ENCODE measurements around the gene RDH12. TPM values are rescaled to one million over a fixed set of nuclear protein-coding genes. Genes with fewer than 3 reads are reported as not detected.

Gene RDH12
- total and polyA plus RNA-seq, 9 of the 15 experiments (the other 6 are each of a cell fraction or from before 2014, with no cell fraction given), result 0.03 to 0.29 (median 0.07) TPM; not detected in 2

DNA sequence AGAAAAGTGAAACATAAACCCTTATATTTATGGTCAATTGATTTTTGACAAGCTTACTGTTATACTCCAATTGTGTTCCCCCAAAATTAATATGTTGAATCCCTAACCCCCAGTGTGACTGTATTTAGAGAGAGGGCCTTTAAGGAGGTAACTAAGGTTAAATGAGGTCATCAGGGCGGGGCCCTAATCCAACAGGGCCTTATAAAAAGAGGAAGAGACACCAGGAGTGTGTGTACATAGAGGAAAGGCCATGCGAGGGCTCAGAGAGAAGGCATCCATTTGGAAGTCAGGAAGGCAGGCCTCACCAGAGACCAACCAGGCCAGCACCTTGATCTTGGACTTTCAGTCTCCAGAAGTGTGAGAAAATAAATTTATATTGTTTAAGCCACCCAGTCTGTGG, 20.7 kb upstream of the RDH12 start (continued):
- TF ChIP-seq, protein P1, sequence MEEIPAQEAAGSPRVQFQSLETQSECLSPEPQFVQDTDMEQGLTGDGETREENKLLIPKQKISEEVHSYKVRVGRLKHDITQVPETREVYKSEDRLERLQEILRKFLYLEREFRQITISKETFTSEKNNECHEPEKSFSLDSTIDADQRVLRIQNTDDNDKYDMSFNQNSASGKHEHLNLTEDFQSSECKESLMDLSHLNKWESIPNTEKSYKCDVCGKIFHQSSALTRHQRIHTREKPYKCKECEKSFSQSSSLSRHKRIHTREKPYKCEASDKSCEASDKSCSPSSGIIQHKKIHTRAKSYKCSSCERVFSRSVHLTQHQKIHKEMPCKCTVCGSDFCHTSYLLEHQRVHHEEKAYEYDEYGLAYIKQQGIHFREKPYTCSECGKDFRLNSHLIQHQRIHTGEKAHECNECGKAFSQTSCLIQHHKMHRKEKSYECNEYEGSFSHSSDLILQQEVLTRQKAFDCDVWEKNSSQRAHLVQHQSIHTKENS (CRISPR knock-in tag; IDR thresholded peaks at IDR 0.05), result no peak
- TF ChIP-seq NFXL1 (CRISPR knock-in tag; IDR thresholded peaks at IDR 0.05), result no peak
- TF ChIP-seq HDAC2 (IDR thresholded peaks at IDR 0.05), result no peak
- no peak for TF ChIP-seq NFIC (IDR thresholded peaks at IDR 0.05)
- no peak for TF ChIP-seq ZNF184 (CRISPR knock-in tag; IDR thresholded peaks at IDR 0.05)
- no peak for TF ChIP-seq SAP30 (IDR thresholded peaks at IDR 0.05; ENCODE audit: borderline replicate concordance, insufficient read depth, low read depth, low read length, poor library complexity, severe bottlenecking)
- no peak for TF ChIP-seq PHTF2 (CRISPR knock-in tag; IDR thresholded peaks at IDR 0.05)
- TF ChIP-seq, protein P2, sequence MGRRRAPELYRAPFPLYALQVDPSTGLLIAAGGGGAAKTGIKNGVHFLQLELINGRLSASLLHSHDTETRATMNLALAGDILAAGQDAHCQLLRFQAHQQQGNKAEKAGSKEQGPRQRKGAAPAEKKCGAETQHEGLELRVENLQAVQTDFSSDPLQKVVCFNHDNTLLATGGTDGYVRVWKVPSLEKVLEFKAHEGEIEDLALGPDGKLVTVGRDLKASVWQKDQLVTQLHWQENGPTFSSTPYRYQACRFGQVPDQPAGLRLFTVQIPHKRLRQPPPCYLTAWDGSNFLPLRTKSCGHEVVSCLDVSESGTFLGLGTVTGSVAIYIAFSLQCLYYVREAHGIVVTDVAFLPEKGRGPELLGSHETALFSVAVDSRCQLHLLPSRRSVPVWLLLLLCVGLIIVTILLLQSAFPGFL (CRISPR knock-in tag; IDR thresholded peaks at IDR 0.05), result no peak
- TF ChIP-seq, protein P3, sequence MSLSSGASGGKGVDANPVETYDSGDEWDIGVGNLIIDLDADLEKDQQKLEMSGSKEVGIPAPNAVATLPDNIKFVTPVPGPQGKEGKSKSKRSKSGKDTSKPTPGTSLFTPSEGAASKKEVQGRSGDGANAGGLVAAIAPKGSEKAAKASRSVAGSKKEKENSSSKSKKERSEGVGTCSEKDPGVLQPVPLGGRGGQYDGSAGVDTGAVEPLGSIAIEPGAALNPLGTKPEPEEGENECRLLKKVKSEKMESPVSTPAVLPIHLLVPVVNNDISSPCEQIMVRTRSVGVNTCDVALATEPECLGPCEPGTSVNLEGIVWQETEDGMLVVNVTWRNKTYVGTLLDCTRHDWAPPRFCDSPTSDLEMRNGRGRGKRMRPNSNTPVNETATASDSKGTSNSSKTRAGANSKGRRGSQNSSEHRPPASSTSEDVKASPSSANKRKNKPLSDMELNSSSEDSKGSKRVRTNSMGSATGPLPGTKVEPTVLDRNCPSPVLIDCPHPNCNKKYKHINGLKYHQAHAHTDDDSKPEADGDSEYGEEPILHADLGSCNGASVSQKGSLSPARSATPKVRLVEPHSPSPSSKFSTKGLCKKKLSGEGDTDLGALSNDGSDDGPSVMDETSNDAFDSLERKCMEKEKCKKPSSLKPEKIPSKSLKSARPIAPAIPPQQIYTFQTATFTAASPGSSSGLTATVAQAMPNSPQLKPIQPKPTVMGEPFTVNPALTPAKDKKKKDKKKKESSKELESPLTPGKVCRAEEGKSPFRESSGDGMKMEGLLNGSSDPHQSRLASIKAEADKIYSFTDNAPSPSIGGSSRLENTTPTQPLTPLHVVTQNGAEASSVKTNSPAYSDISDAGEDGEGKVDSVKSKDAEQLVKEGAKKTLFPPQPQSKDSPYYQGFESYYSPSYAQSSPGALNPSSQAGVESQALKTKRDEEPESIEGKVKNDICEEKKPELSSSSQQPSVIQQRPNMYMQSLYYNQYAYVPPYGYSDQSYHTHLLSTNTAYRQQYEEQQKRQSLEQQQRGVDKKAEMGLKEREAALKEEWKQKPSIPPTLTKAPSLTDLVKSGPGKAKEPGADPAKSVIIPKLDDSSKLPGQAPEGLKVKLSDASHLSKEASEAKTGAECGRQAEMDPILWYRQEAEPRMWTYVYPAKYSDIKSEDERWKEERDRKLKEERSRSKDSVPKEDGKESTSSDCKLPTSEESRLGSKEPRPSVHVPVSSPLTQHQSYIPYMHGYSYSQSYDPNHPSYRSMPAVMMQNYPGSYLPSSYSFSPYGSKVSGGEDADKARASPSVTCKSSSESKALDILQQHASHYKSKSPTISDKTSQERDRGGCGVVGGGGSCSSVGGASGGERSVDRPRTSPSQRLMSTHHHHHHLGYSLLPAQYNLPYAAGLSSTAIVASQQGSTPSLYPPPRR (CRISPR knock-in tag; IDR thresholded peaks at IDR 0.05; ENCODE audit: borderline replicate concordance), result no peak
- TF ChIP-seq MCM2 (IDR thresholded peaks at IDR 0.05; ENCODE audit: low read depth), result no peak
- TF ChIP-seq, protein P4, sequence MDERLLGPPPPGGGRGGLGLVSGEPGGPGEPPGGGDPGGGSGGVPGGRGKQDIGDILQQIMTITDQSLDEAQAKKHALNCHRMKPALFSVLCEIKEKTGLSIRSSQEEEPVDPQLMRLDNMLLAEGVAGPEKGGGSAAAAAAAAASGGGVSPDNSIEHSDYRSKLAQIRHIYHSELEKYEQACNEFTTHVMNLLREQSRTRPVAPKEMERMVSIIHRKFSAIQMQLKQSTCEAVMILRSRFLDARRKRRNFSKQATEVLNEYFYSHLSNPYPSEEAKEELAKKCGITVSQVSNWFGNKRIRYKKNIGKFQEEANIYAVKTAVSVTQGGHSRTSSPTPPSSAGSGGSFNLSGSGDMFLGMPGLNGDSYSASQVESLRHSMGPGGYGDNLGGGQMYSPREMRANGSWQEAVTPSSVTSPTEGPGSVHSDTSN (CRISPR knock-in tag; IDR thresholded peaks at IDR 0.05; ENCODE audit: low read depth), result no peak
- TF ChIP-seq, protein P4 (tag; conservative IDR thresholded peaks at IDR 0.05; ENCODE audit: low read depth), result no peak
- no peak for TF ChIP-seq ZFP30 (CRISPR knock-in tag; IDR thresholded peaks at IDR 0.05; ENCODE audit: borderline replicate concordance)
- TF ChIP-seq, protein P5, sequence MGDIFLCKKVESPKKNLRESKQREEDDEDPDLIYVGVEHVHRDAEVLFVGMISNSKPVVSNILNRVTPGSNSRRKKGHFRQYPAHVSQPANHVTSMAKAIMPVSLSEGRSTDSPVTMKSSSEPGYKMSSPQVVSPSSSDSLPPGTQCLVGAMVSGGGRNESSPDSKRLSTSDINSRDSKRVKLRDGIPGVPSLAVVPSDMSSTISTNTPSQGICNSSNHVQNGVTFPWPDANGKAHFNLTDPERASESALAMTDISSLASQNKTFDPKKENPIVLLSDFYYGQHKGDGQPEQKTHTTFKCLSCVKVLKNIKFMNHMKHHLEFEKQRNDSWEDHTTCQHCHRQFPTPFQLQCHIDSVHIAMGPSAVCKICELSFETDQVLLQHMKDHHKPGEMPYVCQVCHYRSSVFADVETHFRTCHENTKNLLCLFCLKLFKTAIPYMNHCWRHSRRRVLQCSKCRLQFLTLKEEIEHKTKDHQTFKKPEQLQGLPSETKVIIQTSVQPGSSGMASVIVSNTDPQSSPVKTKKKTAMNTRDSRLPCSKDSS (IDR thresholded peaks at IDR 0.05; ENCODE audit: low read depth, partially characterized antibody), result no peak
- TF ChIP-seq PURB (CRISPR knock-in tag; IDR thresholded peaks at IDR 0.05; ENCODE audit: low read depth), result no peak
- TF ChIP-seq JUND (IDR thresholded peaks at IDR 0.05; ENCODE audit: borderline replicate concordance, low read depth, low read length), result peak; percentile 80
- peak; percentile 59; the same call in 1 of the 3 replicates for TF ChIP-seq JUND (tag; IDR thresholded peaks at IDR 0.05; ENCODE audit: borderline replicate concordance, low read depth, low read length)

All from K562 (cell line).